Measurements from ENCODE around the gene ZSWIM2.
"Not testable (repeated sequence)": the region's sequence is repeated elsewhere in the genome, so short reads cannot be mapped to it uniquely, and the experiment has no call there.

GRCh38 chr2:186798604-186799003 is 50.4 kb downstream of the ZSWIM2 start:
- not testable (repeated sequence) for TF ChIP-seq CTCF (conservative IDR thresholded peaks at IDR 0.05; ENCODE audit: low read depth, low read length); POLR2A (IDR thresholded peaks at IDR 0.05; ENCODE audit: low read depth, low read length); SMC3 (IDR thresholded peaks at IDR 0.05; ENCODE audit: low read depth, low read length); CEBPB (IDR thresholded peaks at IDR 0.05; ENCODE audit: low read depth, low read length); RFX5 (IDR thresholded peaks at IDR 0.05; ENCODE audit: low read depth, low read length); MAFK (IDR thresholded peaks at IDR 0.05; ENCODE audit: low read depth, low read length); CHD1 (IDR thresholded peaks at IDR 0.05; ENCODE audit: low read depth, low read length); FOS (IDR thresholded peaks at IDR 0.05; ENCODE audit: low read depth, low read length)
